ENCODE results near the gene SHOC2.
"Not testable (repeated sequence)": the region's sequence is repeated elsewhere in the genome, so short reads cannot be mapped to it uniquely, and the experiment has no call there.

SHOC2 gene

DNA sequence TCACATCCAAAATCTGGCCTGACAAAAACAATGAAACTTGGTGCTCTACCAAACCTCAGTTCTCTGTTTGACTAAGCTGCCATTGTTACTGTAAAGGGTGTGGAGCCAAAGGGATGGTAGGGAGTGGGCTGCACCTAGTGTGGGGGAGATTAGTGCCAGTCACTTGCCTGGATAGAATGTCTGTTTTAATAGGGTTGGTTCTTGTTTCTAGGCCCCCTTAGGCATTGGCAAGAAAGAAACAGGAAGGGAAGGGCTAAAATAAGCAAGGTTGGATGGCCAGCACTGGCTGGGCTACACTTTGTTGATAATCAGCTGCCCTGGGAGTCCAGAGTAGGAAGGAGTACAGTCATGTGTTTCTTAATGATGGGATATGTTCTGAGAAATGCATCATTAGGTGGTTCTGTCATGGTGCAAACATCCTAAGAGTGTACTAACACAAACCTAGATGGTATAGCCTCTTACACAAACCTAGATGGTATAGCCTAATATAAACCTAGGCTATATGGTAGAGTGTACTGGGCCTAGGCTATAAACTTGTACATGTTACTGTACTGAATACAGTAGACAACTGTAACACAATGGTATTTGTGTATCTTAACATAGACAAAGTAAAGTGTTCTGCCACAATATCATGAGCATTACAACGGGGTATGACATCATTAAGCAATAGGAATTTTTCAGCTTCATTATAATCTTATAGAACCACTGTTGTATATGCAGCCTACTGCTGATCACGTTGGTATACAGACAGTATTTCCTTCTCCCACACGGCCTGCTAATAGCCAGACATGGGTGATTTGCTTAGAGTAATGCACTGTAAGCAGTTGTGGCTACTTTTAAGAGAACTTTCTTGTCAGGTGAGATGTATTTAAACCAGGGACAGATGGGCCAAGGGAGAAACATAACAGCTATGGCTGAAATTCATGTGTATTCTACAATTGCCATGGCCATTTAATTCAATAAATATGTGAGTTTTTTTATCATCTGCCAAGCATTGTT, 15.8 kb upstream of the SHOC2 start:
- no peak overlapping the region for H3K4me3 ChIP-seq (ENCODE audit: insufficient read length, low read depth)
- no peaks in the 10 kb centered on the region for H3K9me3 ChIP-seq (ENCODE audit: insufficient read depth, low read length)
- no peaks in the 10 kb centered on the region for H3K36me3 ChIP-seq (ENCODE audit: insufficient read depth, insufficient read length, low read length)
- TF ChIP-seq YY1 (IDR thresholded peaks at IDR 0.05; ENCODE audit: insufficient read depth, insufficient read length) (no peak), SUZ12 (IDR thresholded peaks at IDR 0.05; ENCODE audit: extremely low read depth, insufficient read depth, insufficient read length) (no peak), ZNF274 (IDR thresholded peaks at IDR 0.05; ENCODE audit: low read depth, low read length) (no peak)
- no peak for DNase-seq (ENCODE audit: low read depth, low spot score)
- no peak overlapping the region for H3K9ac ChIP-seq (ENCODE audit: insufficient read length, low read depth)
- H3K27me3 ChIP-seq (ENCODE audit: insufficient read depth, insufficient read length): no peaks in the 10 kb centered on the region
- H3K4me1 ChIP-seq (ENCODE audit: insufficient read depth, insufficient read length): no peaks in the 10 kb centered on the region

- no peak overlapping the region for H3K9ac ChIP-seq (ENCODE audit: insufficient read length, low read depth)
- TF ChIP-seq ZNF274 (IDR thresholded peaks at IDR 0.05; ENCODE audit: low read depth, low read length): no peak
- TF ChIP-seq YY1 (IDR thresholded peaks at IDR 0.05; ENCODE audit: insufficient read depth, insufficient read length): no peak
- no peak for TF ChIP-seq SUZ12 (IDR thresholded peaks at IDR 0.05; ENCODE audit: extremely low read depth, insufficient read depth, insufficient read length)
- no peaks in the 10 kb centered on the region for H3K36me3 ChIP-seq (ENCODE audit: insufficient read depth, insufficient read length, low read length)
- H3K9me3 ChIP-seq (ENCODE audit: insufficient read depth, low read length): no peaks in the 10 kb centered on the region
- H3K4me3 ChIP-seq (ENCODE audit: insufficient read length, low read depth): no peak overlapping the region
- no peaks in the 10 kb centered on the region for H3K4me1 ChIP-seq (ENCODE audit: insufficient read depth, insufficient read length)
- DNase-seq (ENCODE audit: low read depth, low spot score): no peak
- H3K27me3 ChIP-seq (ENCODE audit: insufficient read depth, insufficient read length): no peaks in the 10 kb centered on the region
Measured at GRCh38 chr10:110910138-110910537, 9.3 kb upstream of the SHOC2 start.

DNA sequence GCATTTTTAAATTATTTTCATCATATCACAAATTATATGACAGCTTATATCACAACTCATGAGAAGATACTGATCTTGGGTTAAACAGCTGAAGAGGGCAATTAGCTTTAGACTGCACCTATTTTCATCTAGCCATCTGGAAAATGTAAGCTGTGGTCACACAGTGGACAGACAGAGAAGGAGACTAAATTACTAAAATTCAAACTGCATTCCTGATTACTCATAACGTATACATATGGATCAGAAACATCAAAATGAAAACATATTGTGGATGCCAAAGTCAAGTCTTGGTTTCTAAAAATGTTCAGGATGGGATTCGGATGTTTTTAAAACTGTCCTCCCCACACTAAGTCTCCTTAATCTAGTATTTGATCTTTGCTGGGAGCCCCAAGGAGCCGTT, 7.0 kb upstream of the SHOC2 start:
- H3K4me1 ChIP-seq (ENCODE audit: insufficient read depth, insufficient read length): peaks cover 3% of the 10 kb centered on the region
- no peak for TF ChIP-seq SUZ12 (IDR thresholded peaks at IDR 0.05; ENCODE audit: extremely low read depth, insufficient read depth, insufficient read length)
- no peak for TF ChIP-seq ZNF274 (IDR thresholded peaks at IDR 0.05; ENCODE audit: low read depth, low read length)
- no peak for TF ChIP-seq YY1 (IDR thresholded peaks at IDR 0.05; ENCODE audit: insufficient read depth, insufficient read length)
- H3K36me3 ChIP-seq (ENCODE audit: insufficient read depth, insufficient read length, low read length): peaks cover 6% of the 10 kb centered on the region
- no peak for DNase-seq (ENCODE audit: low read depth, low spot score)
- no peak overlapping the region for H3K9ac ChIP-seq (ENCODE audit: insufficient read length, low read depth)
- H3K4me3 ChIP-seq (ENCODE audit: insufficient read length, low read depth): no peak overlapping the region
- no peaks in the 10 kb centered on the region for H3K27me3 ChIP-seq (ENCODE audit: insufficient read depth, insufficient read length)
- H3K9me3 ChIP-seq (ENCODE audit: insufficient read depth, low read length): no peaks in the 10 kb centered on the region

DNA sequence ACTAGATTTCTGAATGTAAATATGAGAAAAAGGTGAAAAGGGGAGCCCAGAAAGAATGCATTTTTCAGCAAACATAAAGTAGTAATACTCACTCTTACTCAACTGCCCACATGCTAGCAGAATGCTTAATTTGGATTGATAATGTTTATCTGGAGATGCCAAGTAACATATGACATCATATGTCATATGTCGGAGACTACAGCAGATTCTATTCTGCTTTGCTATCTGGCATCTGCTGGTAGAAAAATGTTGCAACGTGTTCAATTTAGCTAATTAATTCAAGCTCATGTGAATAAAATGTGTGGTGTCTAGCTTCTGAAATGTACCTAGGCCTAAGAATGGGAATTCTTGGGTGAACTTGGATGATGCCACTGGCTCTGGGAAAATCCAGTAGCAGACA, 5.0 kb upstream of the SHOC2 start:
- H3K27me3 ChIP-seq (ENCODE audit: insufficient read depth, insufficient read length): no peaks in the 10 kb centered on the region
- H3K4me3 ChIP-seq (ENCODE audit: insufficient read length, low read depth): no peak overlapping the region
- H3K9me3 ChIP-seq (ENCODE audit: insufficient read depth, low read length): no peaks in the 10 kb centered on the region
- no peak for DNase-seq (ENCODE audit: low read depth, low spot score)
- no peak overlapping the region for H3K9ac ChIP-seq (ENCODE audit: insufficient read length, low read depth)
- H3K4me1 ChIP-seq (ENCODE audit: insufficient read depth, insufficient read length): peaks cover 3% of the 10 kb centered on the region
- peaks cover 6% of the 10 kb centered on the region for H3K36me3 ChIP-seq (ENCODE audit: insufficient read depth, insufficient read length, low read length)
- no peak for TF ChIP-seq ZNF274 (IDR thresholded peaks at IDR 0.05; ENCODE audit: low read depth, low read length)
- no peak for TF ChIP-seq SUZ12 (IDR thresholded peaks at IDR 0.05; ENCODE audit: extremely low read depth, insufficient read depth, insufficient read length)
- no peak for TF ChIP-seq YY1 (IDR thresholded peaks at IDR 0.05; ENCODE audit: insufficient read depth, insufficient read length)

DNA sequence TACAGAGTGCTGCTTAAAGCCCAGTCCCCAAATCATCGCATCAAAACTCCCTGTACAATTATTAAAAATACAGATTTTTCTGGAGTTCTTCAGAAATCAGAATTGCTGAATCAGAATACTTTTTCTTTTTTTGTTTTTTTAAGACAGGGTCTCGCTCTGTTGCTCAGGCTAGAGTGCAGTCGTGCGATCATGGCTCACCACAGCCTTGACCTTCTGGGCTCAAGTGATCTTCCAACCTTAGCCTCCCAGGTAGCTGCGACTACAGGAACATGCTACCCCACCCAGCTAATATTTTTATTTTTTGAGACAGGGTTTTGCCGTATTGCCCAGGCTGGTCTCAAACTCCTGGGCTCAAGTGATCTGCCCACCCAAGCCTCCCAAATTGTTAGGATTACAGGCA, 4.4 kb upstream of the SHOC2 start:
- TF ChIP-seq SUZ12 (IDR thresholded peaks at IDR 0.05; ENCODE audit: extremely low read depth, insufficient read depth, insufficient read length) (no peak), YY1 (IDR thresholded peaks at IDR 0.05; ENCODE audit: insufficient read depth, insufficient read length) (no peak), ZNF274 (IDR thresholded peaks at IDR 0.05; ENCODE audit: low read depth, low read length) (no peak)
- DNase-seq (ENCODE audit: low read depth, low spot score): no peak
- Histone ChIP-seq H3K27me3 (ENCODE audit: insufficient read depth, insufficient read length) (no peaks in the 10 kb centered on the region), H3K9ac (ENCODE audit: insufficient read length, low read depth) (no peak overlapping the region), H3K4me3 (ENCODE audit: insufficient read length, low read depth) (no peak overlapping the region), H3K4me1 (ENCODE audit: insufficient read depth, insufficient read length) (peaks cover 3% of the 10 kb centered on the region), H3K36me3 (ENCODE audit: insufficient read depth, insufficient read length, low read length) (peaks cover 6% of the 10 kb centered on the region), H3K9me3 (ENCODE audit: insufficient read depth, low read length) (no peaks in the 10 kb centered on the region)

- not testable (repeated sequence) for H3K9ac ChIP-seq (ENCODE audit: insufficient read length, low read depth); H3K4me3 ChIP-seq (ENCODE audit: insufficient read length, low read depth); DNase-seq (ENCODE audit: low read depth, low spot score); H3K36me3 ChIP-seq (ENCODE audit: insufficient read depth, insufficient read length, low read length); H3K27me3 ChIP-seq (ENCODE audit: insufficient read depth, insufficient read length); H3K4me1 ChIP-seq (ENCODE audit: insufficient read depth, insufficient read length); H3K9me3 ChIP-seq (ENCODE audit: insufficient read depth, low read length)
Measured at GRCh38 chr10:110915600-110915999, 3.8 kb upstream of the SHOC2 start.

DNA sequence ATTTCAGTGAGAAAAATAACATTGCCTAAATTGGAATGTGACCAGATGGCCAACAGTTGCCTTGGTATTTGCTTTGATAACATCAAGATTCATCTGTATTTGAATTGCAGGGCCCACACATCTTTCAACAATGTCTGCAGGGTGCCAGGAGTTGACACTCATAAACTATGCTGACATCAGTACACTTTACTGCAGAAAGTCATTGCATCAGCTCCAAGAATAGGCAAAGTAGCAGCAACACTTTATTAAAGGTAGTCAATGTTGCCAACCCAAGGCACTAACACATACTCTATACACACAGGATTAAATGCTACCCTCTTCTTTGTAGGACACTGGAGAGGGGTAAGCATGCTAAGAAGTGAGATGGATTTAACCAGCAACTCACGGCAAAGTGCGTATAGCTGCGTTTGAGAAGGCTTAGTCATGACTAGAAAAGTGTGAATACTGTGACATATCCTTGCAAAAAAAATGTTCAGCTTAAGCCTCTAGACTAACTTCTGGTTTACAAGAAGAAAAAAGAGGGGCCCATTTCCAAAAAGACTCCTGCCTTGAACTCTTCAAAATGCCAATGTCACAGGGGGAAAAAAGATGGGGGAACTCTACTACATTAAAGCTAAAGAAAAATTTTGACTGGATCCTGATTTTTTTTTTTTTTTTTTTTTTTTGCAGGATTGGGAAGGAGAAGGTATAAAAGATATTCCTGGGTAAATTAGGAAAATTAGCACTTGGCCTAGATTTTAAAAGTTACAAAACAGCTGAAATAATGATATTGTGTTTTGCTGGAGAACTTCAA, 2.7 kb upstream of the SHOC2 start:
- H3K4me3 ChIP-seq (ENCODE audit: insufficient read length, low read depth): no peak overlapping the region
- no peak for DNase-seq (ENCODE audit: low read depth, low spot score)
- TF ChIP-seq ZNF274 (IDR thresholded peaks at IDR 0.05; ENCODE audit: low read depth, low read length) (no peak), YY1 (IDR thresholded peaks at IDR 0.05; ENCODE audit: insufficient read depth, insufficient read length) (no peak)

More for the DNA sequence above, 2.7 kb upstream of the SHOC2 start:
- H3K36me3 ChIP-seq (ENCODE audit: insufficient read depth, insufficient read length, low read length): peaks cover 6% of the 10 kb centered on the region
- no peak overlapping the region for H3K9ac ChIP-seq (ENCODE audit: insufficient read length, low read depth)
- peaks cover 3% of the 10 kb centered on the region for H3K4me1 ChIP-seq (ENCODE audit: insufficient read depth, insufficient read length)
- H3K9me3 ChIP-seq (ENCODE audit: insufficient read depth, low read length): no peaks in the 10 kb centered on the region
- H3K27me3 ChIP-seq (ENCODE audit: insufficient read depth, insufficient read length): no peaks in the 10 kb centered on the region
